ENCODE results near the gene ACVR1. TPM values are rescaled to one million over a fixed set of nuclear protein-coding genes. Genes with fewer than 3 reads are reported as not detected.
"Not testable (repeated sequence)": the region's sequence is repeated elsewhere in the genome, so short reads cannot be mapped to it uniquely, and the experiment has no call there.

ACVR1 gene
- polyA plus RNA-seq, 3 donors = 21.8 to 27.5 (median 25.8) TPM

- DNase-seq = no peak
Observed at GRCh38 chr2:157831573-157832315, 44.4 kb downstream of the ACVR1 start.

- no peak for DNase-seq
Observed at GRCh38 chr2:157830696-157831570, 45.2 kb downstream of the ACVR1 start.

DNA sequence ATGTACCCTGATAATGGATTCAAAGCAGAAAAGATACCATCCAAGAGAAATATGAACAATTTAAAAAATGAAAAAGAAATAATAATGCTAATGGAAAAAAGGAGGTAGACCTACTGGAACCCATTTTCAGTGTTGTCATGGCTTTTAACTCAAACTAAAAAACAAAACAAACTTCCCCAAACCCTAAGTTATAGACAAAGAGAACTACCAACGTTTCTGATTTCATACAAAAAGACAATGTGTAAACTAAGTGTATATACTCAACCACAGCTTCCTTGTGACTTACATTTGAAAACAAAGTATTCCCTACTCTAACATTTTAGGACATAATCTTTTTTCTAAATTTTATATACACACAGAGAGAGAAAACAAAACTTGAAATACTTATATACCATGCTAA, 45.9 kb downstream of the ACVR1 start:
- no peak for DNase-seq

DNA sequence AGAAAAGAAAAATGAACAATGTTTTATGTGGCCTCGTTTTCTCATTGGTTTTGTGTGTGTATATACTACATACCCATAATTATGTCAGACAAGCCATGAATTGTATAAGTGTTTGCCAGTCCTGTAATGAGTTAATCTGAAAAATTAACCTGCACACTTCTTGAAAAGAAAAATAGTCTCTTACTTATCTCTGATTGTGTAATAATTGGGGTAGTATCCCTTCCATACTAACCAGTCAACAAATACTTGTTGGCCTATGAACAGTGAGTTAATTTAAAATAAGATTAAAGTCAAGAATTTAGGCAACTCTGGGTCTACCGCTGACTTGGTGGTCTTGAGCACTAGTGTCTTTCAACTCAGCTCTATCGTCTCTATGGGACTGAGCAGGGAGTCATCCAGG, 48.8 kb downstream of the ACVR1 start:
- DNase-seq = no peak

GRCh38 chr2:157826644-157827043, 49.5 kb downstream of the ACVR1 start:
- not testable (repeated sequence) for DNase-seq

DNA sequence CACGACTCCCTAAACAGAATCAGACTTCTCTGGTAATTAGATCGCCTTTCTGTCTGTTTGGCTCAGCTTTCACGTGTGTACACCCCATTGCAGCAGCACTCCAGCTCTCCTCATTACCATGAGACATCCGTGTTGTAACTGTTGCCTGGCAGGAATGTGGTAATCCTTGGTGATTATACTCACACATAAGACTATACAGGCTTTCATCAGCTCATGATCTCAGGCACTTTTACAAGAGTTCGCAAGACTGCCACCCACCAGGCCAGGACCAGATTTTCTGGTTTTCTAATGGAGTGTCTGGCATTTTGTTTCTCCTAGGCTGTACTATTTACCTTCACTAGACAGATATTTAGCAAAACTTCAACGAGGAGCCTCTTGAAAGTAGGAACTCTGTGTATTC, 50.2 kb downstream of the ACVR1 start:
- no peak for DNase-seq

- DNase-seq = no peak
Observed at GRCh38 chr2:157822993-157823392, 53.1 kb downstream of the ACVR1 start.

DNA sequence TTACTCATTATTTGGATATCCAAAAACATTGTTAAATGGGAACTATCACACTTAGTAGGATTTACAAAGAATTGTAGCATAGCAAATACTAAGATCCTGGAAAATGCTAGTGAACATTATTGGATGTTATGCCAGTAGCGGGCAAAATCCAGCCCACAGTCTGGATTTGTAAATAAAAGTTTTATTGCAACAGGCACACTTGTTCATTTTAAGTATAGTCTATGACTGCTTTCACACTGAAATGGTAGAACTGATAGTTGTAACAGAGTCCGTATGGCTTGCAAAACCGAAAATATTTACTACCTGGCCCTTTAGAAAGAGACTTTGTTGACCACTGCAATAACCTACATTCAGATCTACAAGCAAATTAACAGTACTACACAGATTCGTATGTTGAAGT, 53.6 kb downstream of the ACVR1 start:
- no peak for DNase-seq

DNA sequence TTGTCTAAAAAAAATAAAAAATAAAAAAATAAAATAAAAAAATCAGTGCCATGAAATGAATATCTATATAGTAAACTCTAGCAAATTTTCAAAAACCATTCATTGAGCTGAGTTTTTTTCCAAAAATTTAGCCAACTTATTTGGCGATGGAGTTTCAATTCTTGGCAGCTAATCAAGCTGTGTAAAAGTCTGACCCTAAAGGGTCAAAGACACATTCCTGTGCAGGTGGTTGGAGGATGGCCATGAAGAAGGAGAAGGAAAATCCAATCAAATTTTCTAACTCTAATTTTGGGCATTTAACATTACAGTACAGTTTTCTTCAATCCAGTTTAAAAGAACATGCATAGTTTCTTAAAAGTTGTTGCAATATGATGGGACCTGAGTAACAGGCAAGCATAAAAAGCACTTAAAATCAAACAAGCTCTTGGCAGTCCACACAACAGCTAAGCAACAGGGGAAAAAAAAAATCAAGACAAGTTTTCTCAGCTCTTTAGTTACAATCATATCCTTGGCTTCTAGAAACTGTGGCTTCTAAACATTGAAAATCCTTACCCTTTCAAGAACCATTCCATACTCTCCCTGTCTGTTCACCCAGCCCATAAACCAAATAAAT, 54.5 kb downstream of the ACVR1 start:
- no peak for DNase-seq

DNA sequence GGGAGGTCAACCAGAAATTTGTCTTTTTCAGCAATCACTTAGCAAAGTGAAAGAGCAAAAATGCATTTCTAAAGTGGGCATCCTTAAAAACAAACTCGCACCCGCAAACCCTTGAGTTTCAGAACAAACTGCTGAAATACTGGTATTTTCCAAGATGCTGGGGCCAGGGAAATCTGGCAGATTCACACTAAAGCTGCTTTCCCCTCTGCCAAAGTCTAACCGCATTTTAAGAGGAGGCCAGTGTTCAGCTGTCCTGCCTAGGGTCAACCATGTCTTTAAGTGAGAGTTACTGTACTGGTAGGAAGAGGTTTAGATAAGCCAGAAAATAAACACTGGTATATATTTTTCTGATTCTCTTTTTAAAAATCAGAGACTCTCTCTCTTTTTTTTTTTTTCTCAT, 55.9 kb downstream of the ACVR1 start:
- DNase-seq = no peak

- DNase-seq = no peak
Observed at GRCh38 chr2:157819761-157820160, 56.4 kb downstream of the ACVR1 start.

- no peak for DNase-seq
Observed at GRCh38 chr2:157818227-157818626, 57.9 kb downstream of the ACVR1 start.

DNA sequence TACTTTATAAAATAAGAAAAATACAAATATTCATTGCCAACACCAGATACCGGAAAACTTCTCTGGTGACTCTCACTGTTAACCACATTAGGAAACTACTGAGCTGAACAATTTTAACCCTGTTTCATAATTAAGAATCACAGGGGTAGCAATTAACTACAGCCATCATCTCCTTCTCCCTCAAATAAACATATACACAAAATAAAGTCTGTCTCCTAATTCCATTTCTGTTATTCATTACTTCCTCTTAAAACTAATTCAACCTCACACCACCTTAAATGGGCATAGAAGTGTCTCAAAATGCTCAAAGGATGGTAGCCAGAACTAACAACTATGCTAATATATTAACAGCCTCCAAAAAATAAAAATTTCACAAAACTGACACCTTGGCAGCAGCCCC, 60.7 kb downstream of the ACVR1 start:
- DNase-seq = no peak

DNA sequence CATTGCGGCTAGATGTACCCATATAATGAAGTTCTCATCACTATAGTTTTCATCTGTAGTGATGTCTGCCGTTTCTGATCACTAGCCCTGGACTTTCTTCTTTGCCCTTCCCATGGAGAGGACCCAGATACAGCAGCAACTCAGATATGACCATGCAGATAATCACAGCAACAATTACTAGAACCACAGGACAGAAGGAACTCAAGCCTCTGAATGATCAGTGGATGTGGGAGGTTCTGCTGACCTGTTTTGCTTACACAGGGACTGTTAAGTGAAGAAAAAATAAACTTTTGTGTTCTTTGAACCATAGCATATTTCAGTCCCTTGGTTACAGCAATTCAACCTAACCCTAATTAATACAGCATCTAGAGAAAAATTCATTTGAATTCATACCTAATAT, 62.7 kb downstream of the ACVR1 start:
- DNase-seq = no peak

DNA sequence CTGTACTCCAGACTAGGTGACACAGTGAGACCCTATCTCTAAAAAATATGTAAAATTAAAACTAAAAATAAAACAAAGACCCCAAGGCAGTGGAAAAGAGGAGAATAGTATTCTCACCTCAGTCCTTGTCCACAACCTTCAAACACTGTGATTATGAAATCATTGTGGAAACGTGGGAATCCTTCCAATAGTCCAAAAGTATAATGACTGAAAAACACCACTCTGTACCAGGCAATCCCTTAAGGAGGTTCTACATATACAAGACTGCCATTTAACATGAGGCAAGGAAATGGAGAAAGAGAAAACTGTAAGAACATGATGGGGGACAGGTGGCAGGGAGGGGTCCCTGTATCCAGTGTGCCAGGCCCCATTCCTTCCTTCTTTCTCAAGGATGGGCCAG, 66.1 kb downstream of the ACVR1 start:
- no peak for DNase-seq

DNA sequence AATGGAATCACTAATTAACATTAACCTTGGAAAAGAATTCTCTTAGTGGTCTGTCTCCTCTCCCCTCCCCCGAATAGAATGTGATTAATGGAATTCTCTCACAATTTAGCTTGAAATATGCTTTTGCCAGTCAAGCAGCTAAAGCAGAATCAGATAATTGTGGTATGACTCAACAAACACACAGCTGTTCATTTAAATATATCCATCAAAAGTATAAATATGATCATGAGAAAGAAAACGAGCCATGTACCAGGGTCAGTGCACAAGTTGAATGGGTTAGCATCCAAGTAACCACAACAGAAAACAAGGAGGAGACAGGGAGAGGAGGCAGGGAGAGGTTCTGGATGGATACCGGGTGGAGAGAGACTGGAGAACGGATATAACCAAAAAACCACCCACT, 66.9 kb downstream of the ACVR1 start:
- no peak for DNase-seq

GRCh38 chr2:157808421-157808820, 67.7 kb downstream of the ACVR1 start:
- no peak for DNase-seq

DNA sequence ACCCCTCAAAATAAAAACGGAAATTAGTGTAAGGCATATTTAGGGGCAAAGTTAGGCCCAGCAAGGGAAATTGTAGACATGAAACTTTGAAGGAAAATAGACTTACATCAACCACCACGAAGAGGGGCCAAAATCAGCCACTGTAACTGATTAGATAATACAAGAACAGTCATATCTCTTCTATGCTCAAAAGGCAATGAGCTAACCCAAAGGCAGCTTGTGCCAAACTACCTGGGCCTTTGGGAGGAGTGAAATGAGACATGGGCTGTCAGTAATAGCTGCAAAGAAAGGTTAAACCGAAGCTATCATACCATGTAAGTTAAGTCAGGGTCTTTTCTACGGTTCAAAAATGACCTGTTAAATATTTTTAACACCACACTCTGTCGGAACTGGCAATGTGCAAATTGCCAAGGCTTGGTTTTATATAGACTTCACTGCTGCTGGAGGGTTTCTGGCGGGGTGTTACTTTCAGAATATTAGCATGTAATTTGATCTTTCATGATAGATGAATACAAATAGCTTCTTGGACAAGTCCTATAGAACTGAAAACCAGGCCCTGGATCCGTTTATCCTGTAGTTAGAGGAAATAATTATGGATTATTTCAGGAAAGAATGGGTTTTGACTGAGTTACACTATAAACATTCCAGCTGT, 69.6 kb downstream of the ACVR1 start:
- no peak for DNase-seq

DNA sequence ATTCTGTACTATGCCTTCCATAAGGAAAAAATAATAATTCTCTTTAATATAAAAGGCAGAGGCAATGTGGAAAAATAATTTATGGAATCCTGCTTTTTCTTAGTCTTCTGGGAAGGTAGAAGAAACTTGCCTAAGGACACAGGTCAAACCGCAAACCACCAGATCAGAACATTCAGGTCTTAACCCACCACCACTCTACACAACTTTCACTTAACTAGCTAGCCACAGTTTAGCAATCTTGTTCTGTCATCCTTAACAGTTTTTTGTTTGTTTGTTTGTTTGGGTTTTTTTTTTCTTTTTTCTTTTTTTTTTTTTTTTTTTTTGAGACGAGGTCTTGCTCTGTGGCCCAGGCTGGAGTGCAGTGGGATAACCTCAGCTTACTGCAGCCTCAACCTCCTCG, 70.6 kb downstream of the ACVR1 start:
- DNase-seq = no peak

GRCh38 chr2:157804355-157804754, 71.8 kb downstream of the ACVR1 start:
- DNase-seq = no peak

- no peak for DNase-seq
Observed at GRCh38 chr2:157803952-157804351, 72.2 kb downstream of the ACVR1 start.

DNA sequence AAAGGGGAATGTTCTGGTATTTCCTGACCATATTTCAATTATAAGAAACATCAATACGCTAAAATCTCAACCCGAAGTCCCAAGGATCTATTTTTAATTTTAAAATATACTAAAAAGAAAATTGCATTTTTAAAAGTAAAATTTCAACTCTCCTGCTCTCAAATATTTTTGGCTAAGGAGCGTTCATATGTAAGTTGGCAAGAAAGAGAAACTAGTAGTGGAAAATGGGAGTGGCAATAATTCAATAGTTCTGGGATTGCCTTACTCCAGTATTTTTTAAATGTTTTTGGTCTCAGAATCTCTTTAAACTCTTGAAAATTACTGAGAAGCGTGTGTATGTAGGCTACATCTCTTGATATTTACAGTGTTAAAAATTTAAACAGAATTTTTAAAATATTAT, 72.7 kb downstream of the ACVR1 start:
- DNase-seq = no peak
